Measurements from ENCODE around the gene STEAP1B.
"Not testable (repeated sequence)": the region's sequence is repeated elsewhere in the genome, so short reads cannot be mapped to it uniquely, and the experiment has no call there.

STEAP1B gene

DNA sequence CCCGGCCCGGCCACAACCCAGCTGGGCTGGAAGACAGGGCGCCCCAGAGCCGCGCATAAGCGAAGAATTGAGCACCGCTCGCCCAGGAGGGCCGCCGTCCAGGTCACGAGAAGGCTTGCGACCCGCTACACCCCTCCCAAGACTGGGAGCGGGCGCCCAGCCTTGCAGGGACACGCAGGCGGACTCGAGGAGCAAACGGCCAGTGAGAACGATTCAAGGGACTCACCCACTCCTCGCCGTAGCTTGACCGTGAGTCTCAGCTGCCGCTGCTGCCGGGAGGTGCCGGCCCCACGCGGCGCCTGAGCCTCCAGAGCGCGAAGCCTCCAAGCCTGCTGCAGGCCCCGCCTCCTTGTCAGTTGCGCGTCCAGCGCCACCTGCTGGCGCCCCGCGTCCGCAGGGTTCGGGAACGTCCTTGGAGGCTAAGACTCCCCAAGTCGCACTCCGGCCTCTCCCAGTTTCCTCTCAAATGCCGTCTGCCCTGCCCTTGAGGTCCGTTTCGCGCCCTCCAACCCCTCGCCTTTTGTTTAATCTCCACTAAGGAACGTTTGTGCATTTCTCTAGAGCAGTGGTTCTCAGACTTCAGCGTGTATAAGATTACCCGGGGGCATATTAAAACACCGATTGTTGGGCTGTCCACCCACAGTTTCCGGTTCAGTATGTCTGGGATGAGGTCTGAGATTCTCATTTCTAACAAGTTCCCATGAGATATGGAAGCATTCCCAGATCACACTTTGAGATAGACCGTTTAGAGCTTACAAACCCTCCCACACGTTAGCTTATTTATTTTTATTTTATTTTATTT lies at the start of gene STEAP1B:
Gene STEAP1B, minus strand, starts transcription at position 301 of the 802 bp plus-strand sequence. CDS start 5,333 bp downstream, outside the sequence.
- not testable (repeated sequence) for H3K27me3 ChIP-seq (ENCODE audit: control insufficient read depth, insufficient read depth, low read length); H3K9me3 ChIP-seq (ENCODE audit: control insufficient read depth, insufficient read depth, low read length); H3K36me3 ChIP-seq (ENCODE audit: control insufficient read depth, insufficient read depth, low read length); H3K4me1 ChIP-seq (ENCODE audit: control insufficient read depth, insufficient read depth, low read length); H3K9ac ChIP-seq (ENCODE audit: low read depth, low read length)
- H3K4me3 ChIP-seq (ENCODE audit: low read depth, low read length), result peak within 1 kb of the TSS; percentile 46

- no peaks in the 10 kb centered on the region for H3K36me3 ChIP-seq (ENCODE audit: control insufficient read depth, insufficient read depth, low read length)
- peak overlapping the region; percentile 83 for H3K4me3 ChIP-seq (ENCODE audit: low read depth, low read length)
- peaks cover 5% of the 10 kb centered on the region for H3K27me3 ChIP-seq (ENCODE audit: control insufficient read depth, insufficient read depth, low read length)
- no peak overlapping the region for H3K9ac ChIP-seq (ENCODE audit: low read depth, low read length)
- H3K9me3 ChIP-seq (ENCODE audit: control insufficient read depth, insufficient read depth, low read length), result no peaks in the 10 kb centered on the region
- H3K4me1 ChIP-seq (ENCODE audit: control insufficient read depth, insufficient read depth, low read length), result no peaks in the 10 kb centered on the region
Measured at GRCh38 chr7:22549051-22549450, 49.1 kb upstream of the STEAP1B start.

GRCh38 chr7:22548313-22548712 lies 48.3 kb upstream of the STEAP1B start:
- Histone ChIP-seq H3K27me3 (ENCODE audit: control insufficient read depth, insufficient read depth, low read length) (peaks cover 5% of the 10 kb centered on the region), H3K4me3 (ENCODE audit: low read depth, low read length) (no peak overlapping the region), H3K9ac (ENCODE audit: low read depth, low read length) (no peak overlapping the region), H3K9me3 (ENCODE audit: control insufficient read depth, insufficient read depth, low read length) (no peaks in the 10 kb centered on the region), H3K36me3 (ENCODE audit: control insufficient read depth, insufficient read depth, low read length) (no peaks in the 10 kb centered on the region), H3K4me1 (ENCODE audit: control insufficient read depth, insufficient read depth, low read length) (no peaks in the 10 kb centered on the region)

- H3K4me1 ChIP-seq (ENCODE audit: control insufficient read depth, insufficient read depth, low read length), result no peaks in the 10 kb centered on the region
Measured at GRCh38 chr7:22546769-22547168, 46.8 kb upstream of the STEAP1B start.

DNA sequence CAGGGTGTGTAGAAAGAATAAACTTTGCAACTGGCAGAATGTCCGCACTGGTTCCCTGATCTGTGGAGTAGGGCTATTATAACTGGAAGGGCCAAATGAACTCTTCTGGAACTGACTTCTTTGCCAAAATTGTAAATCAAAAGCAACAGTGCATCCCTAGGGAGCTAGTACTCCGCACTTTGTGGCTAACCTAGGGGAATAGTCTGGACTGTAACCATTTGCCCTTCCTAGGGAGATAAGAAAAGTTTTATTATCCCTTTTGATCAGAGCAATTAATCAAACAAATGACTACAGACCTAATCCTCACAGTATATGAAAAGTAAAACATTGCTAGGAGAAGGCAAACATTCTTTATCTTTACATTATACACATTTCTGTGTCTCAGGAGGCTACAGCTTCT lies 45.5 kb upstream of the STEAP1B start:
- no peak overlapping the region for H3K4me3 ChIP-seq (ENCODE audit: low read depth, low read length)
- no peak overlapping the region for H3K9ac ChIP-seq (ENCODE audit: low read depth, low read length)
- no peaks in the 10 kb centered on the region for H3K4me1 ChIP-seq (ENCODE audit: control insufficient read depth, insufficient read depth, low read length)
- H3K27me3 ChIP-seq (ENCODE audit: control insufficient read depth, insufficient read depth, low read length), result no peaks in the 10 kb centered on the region
- H3K9me3 ChIP-seq (ENCODE audit: control insufficient read depth, insufficient read depth, low read length), result no peaks in the 10 kb centered on the region
- H3K36me3 ChIP-seq (ENCODE audit: control insufficient read depth, insufficient read depth, low read length), result no peaks in the 10 kb centered on the region

More at GRCh38 chr7:22546769-22547168, 46.8 kb upstream of the STEAP1B start:
- H3K36me3 ChIP-seq (ENCODE audit: control insufficient read depth, insufficient read depth, low read length), result no peaks in the 10 kb centered on the region
- no peak overlapping the region for H3K9ac ChIP-seq (ENCODE audit: low read depth, low read length)
- no peaks in the 10 kb centered on the region for H3K9me3 ChIP-seq (ENCODE audit: control insufficient read depth, insufficient read depth, low read length)
- peaks cover 5% of the 10 kb centered on the region for H3K27me3 ChIP-seq (ENCODE audit: control insufficient read depth, insufficient read depth, low read length)
- no peak overlapping the region for H3K4me3 ChIP-seq (ENCODE audit: low read depth, low read length)

DNA sequence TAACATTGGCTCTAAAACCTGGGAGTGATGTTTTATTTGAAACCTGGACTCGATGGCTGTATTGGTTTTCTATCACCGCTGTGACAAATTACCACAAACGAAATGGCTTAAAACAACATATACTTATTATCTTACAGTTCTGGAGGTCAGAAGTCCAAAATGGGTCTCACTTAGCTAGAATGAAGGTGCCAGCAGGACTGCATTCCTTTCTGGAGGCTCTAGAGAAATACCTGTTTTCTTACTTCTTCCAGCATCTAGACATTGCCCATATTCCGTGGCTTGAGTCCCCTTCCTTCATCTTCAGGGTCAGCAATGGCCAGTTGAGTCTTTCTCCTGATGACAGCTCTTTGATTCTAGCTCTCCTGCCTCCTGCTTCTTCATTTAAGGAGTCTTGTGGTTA lies 44.3 kb upstream of the STEAP1B start:
- Histone ChIP-seq H3K9me3 (ENCODE audit: control insufficient read depth, insufficient read depth, low read length) (no peaks in the 10 kb centered on the region), H3K4me3 (ENCODE audit: low read depth, low read length) (no peak overlapping the region), H3K4me1 (ENCODE audit: control insufficient read depth, insufficient read depth, low read length) (no peaks in the 10 kb centered on the region), H3K36me3 (ENCODE audit: control insufficient read depth, insufficient read depth, low read length) (no peaks in the 10 kb centered on the region), H3K9ac (ENCODE audit: low read depth, low read length) (no peak overlapping the region), H3K27me3 (ENCODE audit: control insufficient read depth, insufficient read depth, low read length) (no peaks in the 10 kb centered on the region)

DNA sequence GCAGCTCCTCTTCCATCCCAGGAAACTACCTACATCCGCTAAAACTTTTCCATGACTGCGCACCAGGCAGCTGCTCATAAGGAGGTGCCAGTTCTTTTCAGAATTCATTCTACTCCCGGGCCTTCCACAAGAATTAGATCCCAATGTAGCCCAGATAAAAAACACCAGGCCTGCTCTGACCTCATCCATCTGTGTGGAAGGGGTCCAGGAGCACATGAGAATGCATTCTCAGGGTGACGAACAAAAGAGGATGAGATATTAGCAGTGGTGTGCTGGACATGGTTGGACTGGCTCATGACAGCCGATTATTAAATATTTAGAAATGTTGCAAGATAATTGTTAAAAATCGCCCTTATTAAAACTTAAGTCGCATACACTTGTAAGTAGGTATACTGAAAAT lies 43.2 kb upstream of the STEAP1B start:
- no peaks in the 10 kb centered on the region for H3K27me3 ChIP-seq (ENCODE audit: control insufficient read depth, insufficient read depth, low read length)
- H3K4me1 ChIP-seq (ENCODE audit: control insufficient read depth, insufficient read depth, low read length), result no peaks in the 10 kb centered on the region
- no peaks in the 10 kb centered on the region for H3K36me3 ChIP-seq (ENCODE audit: control insufficient read depth, insufficient read depth, low read length)
- no peak overlapping the region for H3K9ac ChIP-seq (ENCODE audit: low read depth, low read length)
- H3K9me3 ChIP-seq (ENCODE audit: control insufficient read depth, insufficient read depth, low read length), result no peaks in the 10 kb centered on the region
- H3K4me3 ChIP-seq (ENCODE audit: low read depth, low read length), result no peak overlapping the region

- Histone ChIP-seq H3K9ac (ENCODE audit: low read depth, low read length) (no peak overlapping the region), H3K27me3 (ENCODE audit: control insufficient read depth, insufficient read depth, low read length) (no peaks in the 10 kb centered on the region), H3K4me3 (ENCODE audit: low read depth, low read length) (no peak overlapping the region), H3K36me3 (ENCODE audit: control insufficient read depth, insufficient read depth, low read length) (no peaks in the 10 kb centered on the region), H3K4me1 (ENCODE audit: control insufficient read depth, insufficient read depth, low read length) (no peaks in the 10 kb centered on the region), H3K9me3 (ENCODE audit: control insufficient read depth, insufficient read depth, low read length) (no peaks in the 10 kb centered on the region)
Measured at GRCh38 chr7:22542669-22543068, 42.7 kb upstream of the STEAP1B start.

DNA sequence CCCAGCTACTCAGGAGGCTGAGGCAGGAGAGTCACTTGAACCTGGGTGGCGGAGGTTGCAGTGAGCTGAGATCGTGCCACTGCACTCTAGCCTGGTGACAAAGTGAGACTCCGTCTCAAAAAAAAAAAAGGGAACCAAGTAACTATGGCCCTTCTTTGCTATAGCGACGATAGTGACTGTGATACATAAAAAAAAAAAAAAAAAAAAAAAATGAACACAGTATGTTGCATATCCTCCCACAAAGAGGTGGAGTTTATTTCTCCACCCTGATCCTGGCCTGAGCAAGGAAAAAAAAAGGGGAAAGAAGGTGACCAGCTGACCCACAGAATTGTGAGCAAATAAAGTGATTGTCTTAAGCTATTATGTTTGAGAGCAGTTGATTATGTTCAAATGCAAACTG lies 42.3 kb upstream of the STEAP1B start:
- Histone ChIP-seq H3K36me3 (ENCODE audit: control insufficient read depth, insufficient read depth, low read length) (no peaks in the 10 kb centered on the region), H3K4me1 (ENCODE audit: control insufficient read depth, insufficient read depth, low read length) (no peaks in the 10 kb centered on the region), H3K4me3 (ENCODE audit: low read depth, low read length) (no peak overlapping the region)

DNA sequence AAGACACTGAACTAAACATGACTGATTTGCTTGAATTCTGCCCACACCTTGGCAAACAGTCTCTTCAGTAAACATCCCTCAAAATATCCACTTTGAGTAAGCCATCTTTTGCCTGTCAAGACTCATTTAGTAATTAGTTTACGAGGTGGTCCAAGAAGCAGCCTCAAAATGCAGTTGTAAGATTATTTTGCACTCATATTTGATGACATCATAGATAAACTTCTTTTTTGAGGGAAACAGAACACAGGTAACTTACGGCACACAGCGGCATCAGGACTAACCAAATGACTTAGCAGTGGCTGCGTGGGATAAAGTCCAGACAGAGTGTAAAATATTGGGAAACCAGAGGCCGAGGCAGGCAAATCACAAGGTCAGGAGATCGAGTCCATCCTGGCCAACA lies 41.8 kb upstream of the STEAP1B start:
- no peaks in the 10 kb centered on the region for H3K4me1 ChIP-seq (ENCODE audit: control insufficient read depth, insufficient read depth, low read length)
- no peak overlapping the region for H3K9ac ChIP-seq (ENCODE audit: low read depth, low read length)
- H3K27me3 ChIP-seq (ENCODE audit: control insufficient read depth, insufficient read depth, low read length), result no peaks in the 10 kb centered on the region
- H3K4me3 ChIP-seq (ENCODE audit: low read depth, low read length), result no peak overlapping the region
- no peaks in the 10 kb centered on the region for H3K9me3 ChIP-seq (ENCODE audit: control insufficient read depth, insufficient read depth, low read length)
- no peaks in the 10 kb centered on the region for H3K36me3 ChIP-seq (ENCODE audit: control insufficient read depth, insufficient read depth, low read length)

More for the DNA sequence above, 42.3 kb upstream of the STEAP1B start:
- no peaks in the 10 kb centered on the region for H3K27me3 ChIP-seq (ENCODE audit: control insufficient read depth, insufficient read depth, low read length)
- no peak overlapping the region for H3K9ac ChIP-seq (ENCODE audit: low read depth, low read length)
- H3K9me3 ChIP-seq (ENCODE audit: control insufficient read depth, insufficient read depth, low read length), result no peaks in the 10 kb centered on the region

DNA sequence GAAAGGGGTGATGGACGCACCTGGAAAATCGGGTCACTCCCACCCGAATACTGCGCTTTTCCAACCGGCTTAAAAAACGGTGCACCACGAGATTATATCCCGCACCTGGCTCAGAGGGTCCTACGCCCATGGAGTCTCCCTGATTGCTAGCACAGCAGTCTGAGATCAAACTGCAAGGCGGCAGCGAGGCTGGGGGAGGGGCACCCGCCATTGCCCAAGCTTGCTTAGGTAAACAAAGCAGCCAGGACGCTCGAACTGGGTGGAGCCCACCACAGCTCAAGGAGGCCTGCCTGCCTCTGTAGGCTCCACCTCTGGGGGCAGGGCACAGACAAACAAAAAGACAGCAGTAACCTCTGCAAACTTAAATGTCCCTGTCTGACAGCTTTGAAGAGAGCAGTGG lies 28.5 kb upstream of the STEAP1B start:
- H3K36me3 ChIP-seq (ENCODE audit: control insufficient read depth, insufficient read depth, low read length); H3K27me3 ChIP-seq (ENCODE audit: control insufficient read depth, insufficient read depth, low read length); H3K9me3 ChIP-seq (ENCODE audit: control insufficient read depth, insufficient read depth, low read length); H3K4me3 ChIP-seq (ENCODE audit: low read depth, low read length); H3K4me1 ChIP-seq (ENCODE audit: control insufficient read depth, insufficient read depth, low read length); H3K9ac ChIP-seq (ENCODE audit: low read depth, low read length): not testable (repeated sequence)

GRCh38 chr7:22524353-22524947 lies 24.5 kb upstream of the STEAP1B start:
- H3K9me3 ChIP-seq (ENCODE audit: control insufficient read depth, insufficient read depth, low read length); H3K4me1 ChIP-seq (ENCODE audit: control insufficient read depth, insufficient read depth, low read length); H3K27me3 ChIP-seq (ENCODE audit: control insufficient read depth, insufficient read depth, low read length); H3K36me3 ChIP-seq (ENCODE audit: control insufficient read depth, insufficient read depth, low read length); H3K4me3 ChIP-seq (ENCODE audit: low read depth, low read length); H3K9ac ChIP-seq (ENCODE audit: low read depth, low read length): not testable (repeated sequence)

All from iPS-15b (cell line).